ENCODE measurements around the gene UQCC2. TPM values are rescaled to one million over a fixed set of nuclear protein-coding genes. Genes with fewer than 3 reads are reported as not detected.

Gene UQCC2
- total RNA-seq, result 10 to 100 TPM; 15.7 to 79.8 (median 23.0) TPM
- polyA plus RNA-seq, result 10 to 100 TPM; 34.1 to 50.0 TPM
- 12.8 reads per million, percentile 41 among the genes with 10 or more reads in this experiment for total RNA-seq

GRCh38 chr6:33711140-33712129 lies at the start of gene UQCC2:
TSS of gene UQCC2 (minus strand) at chr6:33711700. CDS start at chr6:33711686, 14 bp downstream.
- Histone ChIP-seq H3K27ac (ENCODE audit: low read depth, low read length) (peak within 1 kb of the TSS; percentile 91), H3K36me3 (ENCODE audit: control insufficient read depth in 2 of 3, insufficient read depth in 3 of 3, low read length in 3 of 3) (peaks cover 0 to 27% (median 0%) of the 10 kb centered on the region in 3 experiments), H3K27me3 (ENCODE audit: control insufficient read depth in 2 of 2, insufficient read depth in 2 of 2, low read length in 2 of 2) (no peaks in the 10 kb centered on the region), H3K9me3 (ENCODE audit: control insufficient read depth in 2 of 3, low read length in 3 of 3) (no peaks in the 10 kb centered on the region), H3K4me1 (ENCODE audit: control insufficient read depth in 2 of 2, insufficient read depth in 2 of 2, low read length in 2 of 2) (peaks cover 9 to 11% of the 10 kb centered on the region in 2 donors), H3K4me3 (ENCODE audit: low read length) (peak within 1 kb of the TSS; percentile 83)
- Mint-ChIP-seq H3K9me3 (peaks cover 0 to 2% (median 0%) of the 10 kb centered on the region in 11 donors), H3K4me3 (peak within 1 kb of the TSS; percentile 94 to 99 (median 98)), H3K27ac (peak within 1 kb of the TSS; percentile 94 to 98 (median 98)), H3K27me3 (peaks cover 0 to 9% (median 0%) of the 10 kb centered on the region in 5 donors), H3K36me3 (peaks cover 0 to 18% (median 7%) of the 10 kb centered on the region in 5 donors), H3K4me1 (peaks cover 22 to 46% (median 36%) of the 10 kb centered on the region in 7 donors)
- DNase-seq, result peak; percentile 94 to 97 (median 97)
- ChIA-PET POLR2A (interaction anchor here (0.5 to 5.9 kb wide), 23 partner anchors 11 to 1863 kb away, joined by 3 to 53 read pairs (median 4); partner anchors contain the start of genes CUTA, ITPR3, LEMD2 and RPS18), CTCF (interaction anchor here (0.6 to 2.8 kb wide), 24 partner anchors 10 to 452 kb away, joined by 3 to 30 read pairs (median 5); partner anchors contain the start of genes BAK1 and IP6K3)
- intact Hi-C loops (cut with micrococcal nuclease), result loop anchor here (1.0 to 10.0 kb wide), 16 partner anchors 14 to 526 kb away; partner anchors contain the start of genes CUTA (in 2 of the 2), LEMD2 (in 2 of the 2), HMGA1 (in 1 of the 2) and HSD17B8 (in 1 of the 2)
- peak; percentile 97 for ATAC-seq

GRCh38 chr6:33759887-33760629 lies 48.6 kb upstream of the UQCC2 start:
- Histone ChIP-seq H3K27me3 (ENCODE audit: control insufficient read depth in 2 of 2, insufficient read depth in 2 of 2, low read length in 2 of 2) (no peaks in the 10 kb centered on the region), H3K36me3 (ENCODE audit: control insufficient read depth in 2 of 3, insufficient read depth in 3 of 3, low read length in 3 of 3) (no peaks in the 10 kb centered on the region), H3K27ac (ENCODE audit: low read depth, low read length) (no peak overlapping the region), H3K9me3 (ENCODE audit: control insufficient read depth in 2 of 3, low read length in 3 of 3) (no peaks in the 10 kb centered on the region), H3K4me3 (ENCODE audit: low read length) (no peak overlapping the region), H3K4me1 (ENCODE audit: control insufficient read depth in 2 of 2, insufficient read depth in 2 of 2, low read length in 2 of 2) (no peaks in the 10 kb centered on the region)
- peaks cover 0 to 1% (median 0%) of the 10 kb centered on the region in 11 donors for H3K9me3 Mint-ChIP-seq
- no peaks in the 10 kb centered on the region for H3K4me1 Mint-ChIP-seq
- H3K36me3 Mint-ChIP-seq, result no peaks in the 10 kb centered on the region
- ATAC-seq (no peak), DNase-seq (no peak)
- intact Hi-C loops (cut with micrococcal nuclease), result no loop called here
- ChIA-PET CTCF (interaction anchor here (0.8 to 4.3 kb wide), 5 partner anchors 13 to 268 kb away, joined by 3 to 19 read pairs (median 4); partner anchors contain the start of gene UQCC2), POLR2A (no interaction called here)
- peaks cover 0 to 3% (median 0%) of the 10 kb centered on the region in 5 donors for H3K27me3 Mint-ChIP-seq
- no peak overlapping the region for H3K4me3 Mint-ChIP-seq
- no peak overlapping the region for H3K27ac Mint-ChIP-seq

GRCh38 chr6:33758815-33759216 lies 47.3 kb upstream of the UQCC2 start:
- DNase-seq, result no peak
- intact Hi-C loops (cut with micrococcal nuclease), result no loop called here
- CTCF ChIA-PET, result interaction anchor here (1.2 kb wide), 1 partner anchor 11 kb away, joined by 3 read pairs; no protein-coding TSS in a partner anchor
- H3K4me1 ChIP-seq (ENCODE audit: control insufficient read depth in 2 of 2, insufficient read depth in 2 of 2, low read length in 2 of 2), result no peaks in the 10 kb centered on the region
- no peaks in the 10 kb centered on the region for H3K4me1 Mint-ChIP-seq
- H3K4me3 ChIP-seq (ENCODE audit: low read length), result no peak overlapping the region
- H3K9me3 Mint-ChIP-seq, result peaks cover 0 to 1% (median 0%) of the 10 kb centered on the region in 11 donors
- no peak overlapping the region for H3K27ac Mint-ChIP-seq
- no peak overlapping the region for H3K4me3 Mint-ChIP-seq
- no peak overlapping the region for H3K27ac ChIP-seq (ENCODE audit: low read depth, low read length)
- H3K36me3 Mint-ChIP-seq, result no peaks in the 10 kb centered on the region
- no peak for ATAC-seq
- H3K9me3 ChIP-seq (ENCODE audit: control insufficient read depth in 2 of 3, low read length in 3 of 3), result no peaks in the 10 kb centered on the region
- POLR2A ChIA-PET, result no interaction called here
- H3K27me3 Mint-ChIP-seq, result no peaks in the 10 kb centered on the region
- no peaks in the 10 kb centered on the region for H3K36me3 ChIP-seq (ENCODE audit: control insufficient read depth in 2 of 3, insufficient read depth in 3 of 3, low read length in 3 of 3)
- H3K27me3 ChIP-seq (ENCODE audit: control insufficient read depth in 2 of 2, insufficient read depth in 2 of 2, low read length in 2 of 2), result no peaks in the 10 kb centered on the region

- H3K27ac Mint-ChIP-seq, result no peak overlapping the region
- H3K4me3 ChIP-seq (ENCODE audit: low read length), result no peak overlapping the region
- CTCF ChIA-PET, result interaction anchor here (0.6 to 1.2 kb wide), 2 partner anchors 12 to 269 kb away, joined by 3 read pairs; no protein-coding TSS in a partner anchor
- H3K27me3 ChIP-seq (ENCODE audit: control insufficient read depth in 2 of 2, insufficient read depth in 2 of 2, low read length in 2 of 2), result no peaks in the 10 kb centered on the region
- no peaks in the 10 kb centered on the region for H3K9me3 ChIP-seq (ENCODE audit: control insufficient read depth in 2 of 3, low read length in 3 of 3)
- POLR2A ChIA-PET, result no interaction called here
- H3K36me3 ChIP-seq (ENCODE audit: control insufficient read depth in 2 of 3, insufficient read depth in 3 of 3, low read length in 3 of 3), result no peaks in the 10 kb centered on the region
- H3K36me3 Mint-ChIP-seq, result no peaks in the 10 kb centered on the region
- no peaks in the 10 kb centered on the region for H3K4me1 ChIP-seq (ENCODE audit: control insufficient read depth in 2 of 2, insufficient read depth in 2 of 2, low read length in 2 of 2)
- no peak for ATAC-seq
- no peak overlapping the region for H3K27ac ChIP-seq (ENCODE audit: low read depth, low read length)
- DNase-seq, result no peak
- intact Hi-C loops (cut with micrococcal nuclease), result no loop called here
- H3K4me3 Mint-ChIP-seq, result no peak overlapping the region
- H3K4me1 Mint-ChIP-seq, result no peaks in the 10 kb centered on the region
- peaks cover 0 to 2% (median 0%) of the 10 kb centered on the region in 5 donors for H3K27me3 Mint-ChIP-seq
- H3K9me3 Mint-ChIP-seq, result peaks cover 0 to 1% (median 0%) of the 10 kb centered on the region in 11 donors
Observed at GRCh38 chr6:33757906-33758305, 46.4 kb upstream of the UQCC2 start.

- Mint-ChIP-seq H3K27me3 (peaks cover 0 to 2% (median 0%) of the 10 kb centered on the region in 5 donors), H3K4me3 (no peak overlapping the region), H3K4me1 (no peaks in the 10 kb centered on the region), H3K9me3 (peaks cover 0 to 1% (median 0%) of the 10 kb centered on the region in 11 donors), H3K27ac (no peak overlapping the region), H3K36me3 (no peaks in the 10 kb centered on the region)
- no peak overlapping the region for H3K27ac ChIP-seq (ENCODE audit: low read depth, low read length)
- ChIA-PET POLR2A (no interaction called here), CTCF (interaction anchor here (1.0 kb wide), 1 partner anchor 13 kb away, joined by 3 read pairs; no protein-coding TSS in a partner anchor)
- no peaks in the 10 kb centered on the region for H3K4me1 ChIP-seq (ENCODE audit: control insufficient read depth in 2 of 2, insufficient read depth in 2 of 2, low read length in 2 of 2)
- ATAC-seq (no peak), DNase-seq (no peak)
- no peak overlapping the region for H3K4me3 ChIP-seq (ENCODE audit: low read length)
- H3K9me3 ChIP-seq (ENCODE audit: control insufficient read depth in 2 of 3, low read length in 3 of 3), result no peaks in the 10 kb centered on the region
- H3K36me3 ChIP-seq (ENCODE audit: control insufficient read depth in 2 of 3, insufficient read depth in 3 of 3, low read length in 3 of 3), result no peaks in the 10 kb centered on the region
- intact Hi-C loops (cut with micrococcal nuclease), result no loop called here
- H3K27me3 ChIP-seq (ENCODE audit: control insufficient read depth in 2 of 2, insufficient read depth in 2 of 2, low read length in 2 of 2), result no peaks in the 10 kb centered on the region
Observed at GRCh38 chr6:33757113-33757512, 45.6 kb upstream of the UQCC2 start.
